Mucosa of descending colon (tissue), 3 donors: ENCODE measurements around the gene ABITRAM. TPM values are rescaled to one million over a fixed set of nuclear protein-coding genes. Genes with fewer than 3 reads are reported as not detected.
A peak's percentile ranks its signal among the peaks of the same experiment; 100 is the strongest.

Source experiments
- ATAC-seq: fragments of 200-7000 bp; cut with Tn5 transposase; one replicate; pipeline ENCODE4 v1.9.1; 2020; ENCODE audit warnings: mild to moderate bottlenecking, moderate library complexity
- DNase-seq, 3 donors: peaks; one replicate each; pipeline ENCODE4 v3.0.0-alpha.2; 2020
- H3K36me3 ChIP-seq: fragments of 200-600 bp; one replicate; pipeline ENCODE4 v1.8.0; 2021; ENCODE audit warnings: low read depth, mild to moderate bottlenecking
- H3K4me1 ChIP-seq: fragments of 200-600 bp; one replicate; pipeline ENCODE4 v1.8.0; 2021; ENCODE audit warnings: low read depth, mild to moderate bottlenecking
- H3K4me3 ChIP-seq: fragments of 200-600 bp; one replicate; pipeline ENCODE4 v1.8.0; 2021; ENCODE audit warnings: mild to moderate bottlenecking
- H3K9me3 ChIP-seq: fragments of 200-600 bp; one replicate; pipeline ENCODE4 v1.8.0; 2021; ENCODE audit warnings: mild to moderate bottlenecking
- CTCF ChIP-seq: fragments of 200-600 bp; IDR thresholded peaks from one replicate; pipeline ENCODE4 v1.8.0; 2022; ENCODE audit warnings: antibody characterized with exemption, mild to moderate bottlenecking
- intact Hi-C, 2 donors: fragments of 100-400 bp; cut with DNase I in 1 of 2; cut with micrococcal nuclease in 1 of 2; formaldehyde crosslinking; loops; one replicate each; pipeline versions ENCODE4 v1.11.0 to v1.11.1; 2022; cut with DNase I, micrococcal nuclease
- total RNA-seq, 3 donors: library from RNA; stranded (reverse); fragmentation: NEBNext Ultra II Directional in 2 of 3; extraction: Animal tissue kit (Norgen Biotek cat#: 25700) in 2 of 3; gene quantifications; one replicate each; pipeline versions ENCODE4 v1.2.1 to v1.2.4, GENCODE V29; 2021 to 2023
- donor health status: DM: no; HTN: no; CAD: no; lungs with moderate emphysema.
- donor health status: DM: no; HTN: no; CAD: no.
- donor health status: DM: no; HTN: yes; CAD: no.

Gene ABITRAM
- total RNA-seq, 3 donors from 2014 or later = 13.2 to 16.8 (median 15.2) TPM

GRCh38 chr9:108933718-108934322 is 380 bp upstream of the ABITRAM start, which contains the start of gene ELP1:
TSS of gene ELP1 (minus strand) at chr9:108934124. CDS start at chr9:108931146, 2,978 bp downstream.
- peak; percentile 94 to 95 (median 94) for DNase-seq
- intact Hi-C loops = no loop called here
- H3K4me3 ChIP-seq = peak within 1 kb of the TSS; percentile 74
- H3K36me3 ChIP-seq = no peaks in the 10 kb centered on the region
- TF ChIP-seq CTCF = peak; percentile 10
- peak; percentile 95 for ATAC-seq
- H3K4me1 ChIP-seq = peaks cover 15% of the 10 kb centered on the region
- H3K9me3 ChIP-seq = no peaks in the 10 kb centered on the region

GRCh38 chr9:108937561-108938305 is 3.5 kb downstream of the ABITRAM start:
- no peak for TF ChIP-seq CTCF
- H3K4me1 ChIP-seq = peaks cover 9% of the 10 kb centered on the region
- no peak for ATAC-seq
- no peaks in the 10 kb centered on the region for H3K36me3 ChIP-seq
- DNase-seq = no peak
- H3K4me3 ChIP-seq = no peak overlapping the region
- H3K9me3 ChIP-seq = no peaks in the 10 kb centered on the region
- intact Hi-C loops = no loop called here

GRCh38 chr9:108939975-108940374 is 5.8 kb downstream of the ABITRAM start:
- no peak overlapping the region for H3K4me3 ChIP-seq
- TF ChIP-seq CTCF = no peak
- H3K9me3 ChIP-seq = no peaks in the 10 kb centered on the region
- H3K4me1 ChIP-seq = peaks cover 4% of the 10 kb centered on the region
- intact Hi-C loops = no loop called here
- H3K36me3 ChIP-seq = no peaks in the 10 kb centered on the region
- DNase-seq (no peak), ATAC-seq (no peak)

- peaks cover 3% of the 10 kb centered on the region for H3K4me1 ChIP-seq
- intact Hi-C loops = no loop called here
- no peaks in the 10 kb centered on the region for H3K36me3 ChIP-seq
- no peaks in the 10 kb centered on the region for H3K9me3 ChIP-seq
- no peak for ATAC-seq
- TF ChIP-seq CTCF = no peak
- DNase-seq = no peak
- H3K4me3 ChIP-seq = no peak overlapping the region
Observed at GRCh38 chr9:108950168-108950567, 16.0 kb downstream of the ABITRAM start.

- H3K36me3 ChIP-seq = no peaks in the 10 kb centered on the region
- no peak for TF ChIP-seq CTCF
- H3K4me1 ChIP-seq = peaks cover 3% of the 10 kb centered on the region
- no peak for DNase-seq
- ATAC-seq = no peak
- intact Hi-C loops = no loop called here
- no peaks in the 10 kb centered on the region for H3K9me3 ChIP-seq
- no peak overlapping the region for H3K4me3 ChIP-seq
Observed at GRCh38 chr9:108951578-108951977, 17.4 kb downstream of the ABITRAM start.
